Measurements from ENCODE around the gene DEFB131B.
"Not testable (repeated sequence)": the region's sequence is repeated elsewhere in the genome, so short reads cannot be mapped to it uniquely, and the experiment has no call there.

DNA sequence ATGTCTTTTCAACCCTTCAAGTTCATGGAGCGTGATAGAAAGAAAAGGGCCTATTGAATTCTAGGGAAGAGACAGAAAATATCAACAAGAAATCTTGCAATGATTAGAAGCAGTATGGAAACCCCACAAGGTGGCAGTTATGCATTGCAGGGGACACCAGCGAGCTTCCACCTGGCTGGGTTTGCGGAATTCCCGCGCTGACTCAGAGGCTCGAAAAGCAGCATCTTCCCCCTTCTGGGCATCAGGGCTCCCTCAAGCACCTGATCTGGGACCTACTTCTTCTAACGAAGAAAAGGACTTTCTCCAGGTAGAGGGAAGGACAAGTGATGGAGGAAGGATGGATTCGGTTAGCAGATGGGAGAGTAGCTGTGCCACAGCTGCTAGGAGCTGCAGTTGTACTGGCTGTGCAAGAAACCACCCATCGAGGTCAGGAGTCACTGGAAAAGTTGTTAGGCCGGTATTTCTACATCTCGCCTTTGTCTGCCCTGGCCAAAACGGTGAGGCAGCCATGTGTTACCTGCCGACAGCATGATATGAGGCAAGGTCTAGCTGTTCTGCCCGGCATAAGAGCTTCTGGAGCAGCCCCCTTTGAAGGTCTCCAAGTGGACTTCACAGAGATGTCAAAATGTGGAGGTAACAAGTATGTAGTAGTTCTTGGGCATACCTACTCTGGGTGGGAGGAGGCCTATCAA is 11.1 kb downstream of the DEFB131B start:
- TF ChIP-seq, protein P1, sequence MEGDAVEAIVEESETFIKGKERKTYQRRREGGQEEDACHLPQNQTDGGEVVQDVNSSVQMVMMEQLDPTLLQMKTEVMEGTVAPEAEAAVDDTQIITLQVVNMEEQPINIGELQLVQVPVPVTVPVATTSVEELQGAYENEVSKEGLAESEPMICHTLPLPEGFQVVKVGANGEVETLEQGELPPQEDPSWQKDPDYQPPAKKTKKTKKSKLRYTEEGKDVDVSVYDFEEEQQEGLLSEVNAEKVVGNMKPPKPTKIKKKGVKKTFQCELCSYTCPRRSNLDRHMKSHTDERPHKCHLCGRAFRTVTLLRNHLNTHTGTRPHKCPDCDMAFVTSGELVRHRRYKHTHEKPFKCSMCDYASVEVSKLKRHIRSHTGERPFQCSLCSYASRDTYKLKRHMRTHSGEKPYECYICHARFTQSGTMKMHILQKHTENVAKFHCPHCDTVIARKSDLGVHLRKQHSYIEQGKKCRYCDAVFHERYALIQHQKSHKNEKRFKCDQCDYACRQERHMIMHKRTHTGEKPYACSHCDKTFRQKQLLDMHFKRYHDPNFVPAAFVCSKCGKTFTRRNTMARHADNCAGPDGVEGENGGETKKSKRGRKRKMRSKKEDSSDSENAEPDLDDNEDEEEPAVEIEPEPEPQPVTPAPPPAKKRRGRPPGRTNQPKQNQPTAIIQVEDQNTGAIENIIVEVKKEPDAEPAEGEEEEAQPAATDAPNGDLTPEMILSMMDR (IDR thresholded peaks at IDR 0.05) = not testable (repeated sequence)
- TF ChIP-seq POLR2A (IDR thresholded peaks at IDR 0.05) = not testable (repeated sequence)
